Neural cell (in vitro differentiated cells): ENCODE results near the gene FAM124A. TPM values are rescaled to one million over a fixed set of nuclear protein-coding genes. Genes with fewer than 3 reads are reported as not detected.

Experiments
- H2AFZ ChIP-seq: fragments of 200-600, 300-800 bp; sonication (generic), shearing (Covaris generic); 2 replicates; pipeline ENCODE4 v1.6.0; 2014; ENCODE audit warnings: low read depth, mild to moderate bottlenecking, antibody characterized with exemption, low read length, moderate library complexity
- H3F3A ChIP-seq: fragments of 200-600 bp; shearing (Covaris generic); 2 replicates; pipeline ENCODE4 v1.6.1; 2016; ENCODE audit warnings: mild to moderate bottlenecking, moderate library complexity, mixed read lengths, antibody characterized with exemption, low read length; ENCODE audit not compliant: insufficient read depth, poor library complexity, severe bottlenecking
- H3K27ac ChIP-seq: fragments of 200-600, 300-800 bp; sonication (generic), shearing (Covaris generic); 2 replicates; pipeline ENCODE4 v1.5.1; 2014; ENCODE audit warnings: mild to moderate bottlenecking, low read length, moderate library complexity
- H3K27me3 ChIP-seq: fragments of 300-800, 200-600 bp; sonication (generic), shearing (Covaris generic); 2 replicates; pipeline ENCODE4 v1.6.0; 2014; ENCODE audit warnings: mild to moderate bottlenecking, low read depth, low read length, moderate library complexity; ENCODE audit not compliant: insufficient read depth
- H3K36me3 ChIP-seq: fragments of 300-800, 200-600 bp; sonication (generic), shearing (Covaris generic); 2 replicates; pipeline ENCODE4 v1.5.1; 2014; ENCODE audit warnings: mild to moderate bottlenecking, antibody characterized with exemption, low read length, moderate library complexity; ENCODE audit not compliant: insufficient read depth
- H3K4me2 ChIP-seq: fragments of 300-800, 200-600 bp; sonication (generic), shearing (Covaris generic); 2 replicates; pipeline ENCODE4 v1.6.0; 2014; ENCODE audit warnings: mild to moderate bottlenecking, low read length
- H3K4me3 ChIP-seq: fragments of 300-800, 200-600 bp; sonication (generic), shearing (Covaris generic); 2 replicates; pipeline ENCODE4 v1.5.1; 2014; ENCODE audit warnings: mild to moderate bottlenecking, low read length, moderate library complexity
- H3K79me2 ChIP-seq: fragments of 200-600 bp; shearing (Covaris generic); replicated peaks from 2 replicates; pipeline ENCODE4 v1.6.0; 2014; ENCODE audit warnings: mild to moderate bottlenecking, low read length, moderate library complexity; ENCODE audit not compliant: insufficient read depth
- H3K9ac ChIP-seq: fragments of 300-800, 200-600 bp; sonication (generic), shearing (Covaris generic); 2 replicates; pipeline ENCODE4 v1.6.1; 2016; ENCODE audit warnings: mild to moderate bottlenecking, low read length, mixed read lengths
- H3K9me2 ChIP-seq: fragments of 200-600 bp; shearing (Covaris generic); 2 replicates; pipeline ENCODE4 v1.6.1; 2016; ENCODE audit warnings: mild to moderate bottlenecking, low read length, mixed read lengths; ENCODE audit not compliant: insufficient read depth
- H3K9me3 ChIP-seq: fragments of 200-600, 300-800 bp; sonication (generic), shearing (Covaris generic); 2 replicates; pipeline ENCODE4 v1.6.1; 2016; ENCODE audit warnings: mild to moderate bottlenecking, mixed run types, low read length, moderate library complexity, mixed read lengths
- H4K20me1 ChIP-seq: fragments of 200-600 bp; shearing (Covaris generic); 2 replicates; pipeline ENCODE4 v1.6.1; 2016; ENCODE audit warnings: mild to moderate bottlenecking, mixed run types; ENCODE audit not compliant: insufficient read depth
- EP300 ChIP-seq: fragments of 450-650 bp; conservative IDR thresholded peaks from 2 replicates; pipeline ENCODE4 v1.6.1; 2014; ENCODE audit warnings: antibody characterized with exemption, mild to moderate bottlenecking, moderate library complexity; ENCODE audit not compliant: poor library complexity, severe bottlenecking
- EZH2 ChIP-seq: fragments of 200-600, 300-800 bp; shearing (Covaris generic), sonication (generic); IDR thresholded peaks from 2 replicates; pipeline ENCODE4 v1.6.1; 2014; ENCODE audit warnings: antibody characterized with exemption, low read length, borderline replicate concordance, mild to moderate bottlenecking; ENCODE audit not compliant: insufficient read depth, poor library complexity, severe bottlenecking
- MXI1 ChIP-seq: fragments of 450-650 bp; conservative IDR thresholded peaks from 2 replicates; pipeline ENCODE4 v1.6.1; 2014; ENCODE audit warnings: antibody characterized with exemption, mild to moderate bottlenecking; ENCODE audit not compliant: poor library complexity, severe bottlenecking
- POLR2AphosphoS5 ChIP-seq: IDR thresholded peaks from 2 replicates; pipeline ENCODE4 v1.6.1; 2012
- RAD21 ChIP-seq: fragments of 450-650 bp; conservative IDR thresholded peaks from 2 replicates; pipeline ENCODE4 v1.6.1; 2014; ENCODE audit warnings: antibody characterized with exemption, mild to moderate bottlenecking, moderate library complexity
- SMC3 ChIP-seq: fragments of 450-650 bp; conservative IDR thresholded peaks from 2 replicates; pipeline ENCODE4 v1.6.1; 2014; ENCODE audit warnings: antibody characterized with exemption, mild to moderate bottlenecking, moderate library complexity; ENCODE audit not compliant: poor library complexity
- TAF1 ChIP-seq: IDR thresholded peaks from 2 replicates; pipeline ENCODE4 v1.6.1; 2012; ENCODE audit warnings: low read depth
- polyA plus RNA-seq: library from polyadenylated mRNA; depleted of rRNA; stranded (reverse); fragments of >200 nt; gene quantifications from 2 replicates; pipeline ENCODE4 v1.2.3, GENCODE V29; 2014
- TF ChIP-seq, protein P1 (sequence below): IDR thresholded peaks from 2 replicates; pipeline ENCODE4 v1.6.1; 2012; ENCODE audit warnings: borderline replicate concordance
- TF ChIP-seq, protein P2 (sequence below): fragments of 450-650 bp; IDR thresholded peaks from 2 replicates; pipeline ENCODE4 v1.5.1; 2014; ENCODE audit warnings: antibody characterized with exemption, mild to moderate bottlenecking, moderate library complexity; ENCODE audit not compliant: poor library complexity, severe bottlenecking

Gene FAM124A
- polyA plus RNA-seq, 1 donor from 2014 or later: 3.0 TPM

DNA sequence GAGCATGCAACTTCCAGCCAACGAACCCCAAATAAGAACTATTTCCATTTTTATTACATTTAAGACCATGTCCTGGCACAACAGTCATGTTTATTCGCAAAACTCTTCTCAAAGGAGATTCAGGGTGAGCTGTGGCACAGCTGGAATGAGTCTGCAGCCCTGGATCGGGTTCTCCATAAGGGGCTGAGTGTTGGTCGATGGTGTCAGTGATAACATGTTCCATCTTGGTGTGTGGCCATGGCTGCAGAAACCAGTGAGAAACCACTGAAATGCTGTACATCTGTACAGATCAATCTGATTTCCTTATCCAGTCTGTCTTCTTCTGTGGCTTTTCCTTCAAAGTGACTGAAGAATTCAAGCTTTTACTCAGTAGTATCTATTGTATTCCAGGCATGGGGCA lies 15.2 kb downstream of the FAM124A start:
- H3K36me3 ChIP-seq: no peaks in the 10 kb centered on the region
- H3K79me2 ChIP-seq: no peaks in the 10 kb centered on the region
- H3K9me2 ChIP-seq: no peaks in the 10 kb centered on the region
- no peak overlapping the region for H3K4me3 ChIP-seq
- H2AFZ ChIP-seq: no peak overlapping the region
- H4K20me1 ChIP-seq: no peaks in the 10 kb centered on the region
- H3K9ac ChIP-seq: no peak overlapping the region
- no peaks in the 10 kb centered on the region for H3K27me3 ChIP-seq
- TF ChIP-seq, protein P1, sequence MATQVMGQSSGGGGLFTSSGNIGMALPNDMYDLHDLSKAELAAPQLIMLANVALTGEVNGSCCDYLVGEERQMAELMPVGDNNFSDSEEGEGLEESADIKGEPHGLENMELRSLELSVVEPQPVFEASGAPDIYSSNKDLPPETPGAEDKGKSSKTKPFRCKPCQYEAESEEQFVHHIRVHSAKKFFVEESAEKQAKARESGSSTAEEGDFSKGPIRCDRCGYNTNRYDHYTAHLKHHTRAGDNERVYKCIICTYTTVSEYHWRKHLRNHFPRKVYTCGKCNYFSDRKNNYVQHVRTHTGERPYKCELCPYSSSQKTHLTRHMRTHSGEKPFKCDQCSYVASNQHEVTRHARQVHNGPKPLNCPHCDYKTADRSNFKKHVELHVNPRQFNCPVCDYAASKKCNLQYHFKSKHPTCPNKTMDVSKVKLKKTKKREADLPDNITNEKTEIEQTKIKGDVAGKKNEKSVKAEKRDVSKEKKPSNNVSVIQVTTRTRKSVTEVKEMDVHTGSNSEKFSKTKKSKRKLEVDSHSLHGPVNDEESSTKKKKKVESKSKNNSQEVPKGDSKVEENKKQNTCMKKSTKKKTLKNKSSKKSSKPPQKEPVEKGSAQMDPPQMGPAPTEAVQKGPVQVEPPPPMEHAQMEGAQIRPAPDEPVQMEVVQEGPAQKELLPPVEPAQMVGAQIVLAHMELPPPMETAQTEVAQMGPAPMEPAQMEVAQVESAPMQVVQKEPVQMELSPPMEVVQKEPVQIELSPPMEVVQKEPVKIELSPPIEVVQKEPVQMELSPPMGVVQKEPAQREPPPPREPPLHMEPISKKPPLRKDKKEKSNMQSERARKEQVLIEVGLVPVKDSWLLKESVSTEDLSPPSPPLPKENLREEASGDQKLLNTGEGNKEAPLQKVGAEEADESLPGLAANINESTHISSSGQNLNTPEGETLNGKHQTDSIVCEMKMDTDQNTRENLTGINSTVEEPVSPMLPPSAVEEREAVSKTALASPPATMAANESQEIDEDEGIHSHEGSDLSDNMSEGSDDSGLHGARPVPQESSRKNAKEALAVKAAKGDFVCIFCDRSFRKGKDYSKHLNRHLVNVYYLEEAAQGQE: no peak
- no peak for TF ChIP-seq TAF1
- TF ChIP-seq SMC3: no peak
- no peak for TF ChIP-seq EP300
- no peak for TF ChIP-seq EZH2
- TF ChIP-seq, protein P2, sequence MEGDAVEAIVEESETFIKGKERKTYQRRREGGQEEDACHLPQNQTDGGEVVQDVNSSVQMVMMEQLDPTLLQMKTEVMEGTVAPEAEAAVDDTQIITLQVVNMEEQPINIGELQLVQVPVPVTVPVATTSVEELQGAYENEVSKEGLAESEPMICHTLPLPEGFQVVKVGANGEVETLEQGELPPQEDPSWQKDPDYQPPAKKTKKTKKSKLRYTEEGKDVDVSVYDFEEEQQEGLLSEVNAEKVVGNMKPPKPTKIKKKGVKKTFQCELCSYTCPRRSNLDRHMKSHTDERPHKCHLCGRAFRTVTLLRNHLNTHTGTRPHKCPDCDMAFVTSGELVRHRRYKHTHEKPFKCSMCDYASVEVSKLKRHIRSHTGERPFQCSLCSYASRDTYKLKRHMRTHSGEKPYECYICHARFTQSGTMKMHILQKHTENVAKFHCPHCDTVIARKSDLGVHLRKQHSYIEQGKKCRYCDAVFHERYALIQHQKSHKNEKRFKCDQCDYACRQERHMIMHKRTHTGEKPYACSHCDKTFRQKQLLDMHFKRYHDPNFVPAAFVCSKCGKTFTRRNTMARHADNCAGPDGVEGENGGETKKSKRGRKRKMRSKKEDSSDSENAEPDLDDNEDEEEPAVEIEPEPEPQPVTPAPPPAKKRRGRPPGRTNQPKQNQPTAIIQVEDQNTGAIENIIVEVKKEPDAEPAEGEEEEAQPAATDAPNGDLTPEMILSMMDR: no peak
- TF ChIP-seq POLR2AphosphoS5: no peak
- no peak for TF ChIP-seq MXI1
- no peak for TF ChIP-seq RAD21
- H3K27ac ChIP-seq: no peak overlapping the region
- no peak overlapping the region for H3K4me2 ChIP-seq
- no peaks in the 10 kb centered on the region for H3K9me3 ChIP-seq
- H3F3A ChIP-seq: no peaks in the 10 kb centered on the region

GRCh38 chr13:51237887-51238286 lies 15.7 kb downstream of the FAM124A start:
- H3F3A ChIP-seq: no peaks in the 10 kb centered on the region
- H3K4me2 ChIP-seq: no peak overlapping the region
- no peaks in the 10 kb centered on the region for H3K9me2 ChIP-seq
- H3K36me3 ChIP-seq: no peaks in the 10 kb centered on the region
- H3K9me3 ChIP-seq: no peaks in the 10 kb centered on the region
- no peak overlapping the region for H3K4me3 ChIP-seq
- no peak overlapping the region for H3K27ac ChIP-seq
- H2AFZ ChIP-seq: no peak overlapping the region
- H3K9ac ChIP-seq: no peak overlapping the region
- no peaks in the 10 kb centered on the region for H3K79me2 ChIP-seq
- no peaks in the 10 kb centered on the region for H3K27me3 ChIP-seq
- no peaks in the 10 kb centered on the region for H4K20me1 ChIP-seq
- no peak for TF ChIP-seq SMC3
- no peak for TF ChIP-seq RAD21
- TF ChIP-seq EP300: no peak
- TF ChIP-seq TAF1: no peak
- TF ChIP-seq EZH2: no peak
- no peak for TF ChIP-seq POLR2AphosphoS5
- TF ChIP-seq, protein P1: no peak
- no peak for TF ChIP-seq MXI1
- TF ChIP-seq, protein P2: no peak
